SK-N-DZ (cell line): Measurements from ENCODE around the gene HIPK2.

ENCODE experiments used
- DNase-seq: peaks from one replicate; pipeline ENCODE4 v3.0.0-alpha.2; 2015; ENCODE audit warnings: low spot score

HIPK2 gene

GRCh38 chr7:139752604-139753003 lies 25.2 kb downstream of the HIPK2 start:
- DNase-seq, result no peak

- no peak for DNase-seq
Observed at GRCh38 chr7:139752148-139752547, 25.6 kb downstream of the HIPK2 start.

GRCh38 chr7:139750459-139751095 lies 27.2 kb downstream of the HIPK2 start:
- no peak for DNase-seq

- DNase-seq, result no peak
Observed at GRCh38 chr7:139749545-139749944, 28.3 kb downstream of the HIPK2 start.

GRCh38 chr7:139748941-139749340 lies 28.9 kb downstream of the HIPK2 start:
- no peak for DNase-seq

GRCh38 chr7:139748373-139748765 lies 29.4 kb downstream of the HIPK2 start:
- no peak for DNase-seq

GRCh38 chr7:139747662-139748372 lies 30.0 kb downstream of the HIPK2 start:
- DNase-seq, result no peak

- no peak for DNase-seq
Observed at GRCh38 chr7:139746652-139747051, 31.1 kb downstream of the HIPK2 start.

GRCh38 chr7:139745678-139746143 lies 32.1 kb downstream of the HIPK2 start:
- no peak for DNase-seq

GRCh38 chr7:139744768-139745677 lies 32.8 kb downstream of the HIPK2 start:
- DNase-seq, result no peak

- DNase-seq, result no peak
Observed at GRCh38 chr7:139743967-139744767, 33.6 kb downstream of the HIPK2 start.

- DNase-seq, result no peak
Observed at GRCh38 chr7:139743267-139743966, 34.4 kb downstream of the HIPK2 start.

- DNase-seq, result no peak
Observed at GRCh38 chr7:139741789-139742344, 35.9 kb downstream of the HIPK2 start.

- DNase-seq, result no peak
Observed at GRCh38 chr7:139741239-139741638, 36.6 kb downstream of the HIPK2 start.

- DNase-seq, result no peak
Observed at GRCh38 chr7:139739863-139740597, 37.8 kb downstream of the HIPK2 start.

- no peak for DNase-seq
Observed at GRCh38 chr7:139738772-139739171, 39.0 kb downstream of the HIPK2 start.

- no peak for DNase-seq
Observed at GRCh38 chr7:139738101-139738489, 39.7 kb downstream of the HIPK2 start.

GRCh38 chr7:139737221-139738100 lies 40.3 kb downstream of the HIPK2 start:
- DNase-seq, result no peak
